ENCODE measurements around the gene GAGE12F.
"Not testable (repeated sequence)": the region's sequence is repeated elsewhere in the genome, so short reads cannot be mapped to it uniquely, and the experiment has no call there.

Gene GAGE12F

DNA sequence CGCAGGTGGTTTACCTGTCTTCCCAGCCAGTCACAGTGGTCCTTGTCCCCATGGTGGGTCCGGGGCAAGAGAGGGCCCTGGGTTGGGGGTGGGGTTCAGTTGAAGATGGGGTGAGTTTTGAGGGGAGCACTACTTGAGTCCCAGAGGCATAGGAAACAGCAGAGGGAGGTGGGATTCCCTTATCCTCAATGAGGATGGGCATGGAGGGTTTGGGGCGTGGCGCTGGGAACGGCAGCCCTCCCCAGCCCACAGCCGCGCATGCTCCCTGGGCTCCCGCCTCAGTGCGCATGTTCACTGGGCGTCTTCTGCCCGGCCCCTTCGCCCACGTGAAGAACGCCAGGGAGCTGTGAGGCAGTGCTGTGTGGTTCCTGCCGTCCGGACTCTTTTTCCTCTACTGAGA, 38.1 kb downstream of the GAGE12F start, which contains the start of gene GAGE1:
GAGE1 (plus strand) TSS at position 301 of the 400 bp plus-strand sequence. CDS start 1,155 bp downstream, outside the sequence.
- not testable (repeated sequence) for H2AFZ ChIP-seq; H3K27ac ChIP-seq; H3K4me2 ChIP-seq (ENCODE audit: low read length); H3K9me3 ChIP-seq (ENCODE audit: control insufficient read depth, low read length); H3K4me3 ChIP-seq (ENCODE audit: low read depth, low read length); H3K36me3 ChIP-seq (ENCODE audit: control insufficient read depth, insufficient read depth, low read length); H3K4me1 ChIP-seq; H3K79me2 ChIP-seq; H3K27me3 ChIP-seq (ENCODE audit: control insufficient read depth, insufficient read depth, low read length); H3K9ac ChIP-seq

DNA sequence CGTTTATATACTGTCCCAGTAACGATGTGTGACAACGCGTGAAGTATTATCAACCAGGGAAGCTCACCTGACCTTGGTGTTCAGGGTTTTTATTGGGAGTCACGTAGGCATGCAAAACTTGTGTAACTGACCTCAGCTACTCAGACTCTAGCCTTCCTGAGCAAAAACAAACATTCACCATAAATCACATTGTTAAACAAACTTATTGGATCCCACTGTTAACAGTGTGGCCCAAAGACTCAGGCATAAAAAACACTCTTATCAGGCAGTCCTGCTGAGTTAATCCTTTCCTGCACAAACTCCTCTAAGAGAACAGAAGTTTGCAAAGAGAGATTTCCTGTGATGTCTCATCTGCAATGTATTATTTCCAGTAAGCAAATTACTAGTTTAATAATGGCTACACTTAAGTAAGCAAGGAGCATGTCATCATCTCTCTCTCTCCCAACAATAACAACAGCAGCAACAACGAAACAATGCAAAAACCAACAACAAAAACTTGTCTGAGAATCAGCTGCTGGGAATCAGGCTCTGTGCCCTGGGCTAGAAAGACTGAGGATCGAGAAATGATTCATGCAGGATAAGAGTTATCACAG, 50.2 kb downstream of the GAGE12F start:
- Histone ChIP-seq H3K9me3 (ENCODE audit: control insufficient read depth, low read length) (no peaks in the 10 kb centered on the region), H3K4me2 (ENCODE audit: low read length) (no peak overlapping the region), H3K4me1 (no peaks in the 10 kb centered on the region), H3K27ac (no peak overlapping the region), H3K9ac (no peak overlapping the region), H3K79me2 (no peaks in the 10 kb centered on the region), H3K27me3 (ENCODE audit: control insufficient read depth, insufficient read depth, low read length) (no peaks in the 10 kb centered on the region), H2AFZ (no peak overlapping the region), H3K4me3 (ENCODE audit: low read depth, low read length) (no peak overlapping the region), H3K36me3 (ENCODE audit: control insufficient read depth, insufficient read depth, low read length) (no peaks in the 10 kb centered on the region)
- TF ChIP-seq, protein P1, sequence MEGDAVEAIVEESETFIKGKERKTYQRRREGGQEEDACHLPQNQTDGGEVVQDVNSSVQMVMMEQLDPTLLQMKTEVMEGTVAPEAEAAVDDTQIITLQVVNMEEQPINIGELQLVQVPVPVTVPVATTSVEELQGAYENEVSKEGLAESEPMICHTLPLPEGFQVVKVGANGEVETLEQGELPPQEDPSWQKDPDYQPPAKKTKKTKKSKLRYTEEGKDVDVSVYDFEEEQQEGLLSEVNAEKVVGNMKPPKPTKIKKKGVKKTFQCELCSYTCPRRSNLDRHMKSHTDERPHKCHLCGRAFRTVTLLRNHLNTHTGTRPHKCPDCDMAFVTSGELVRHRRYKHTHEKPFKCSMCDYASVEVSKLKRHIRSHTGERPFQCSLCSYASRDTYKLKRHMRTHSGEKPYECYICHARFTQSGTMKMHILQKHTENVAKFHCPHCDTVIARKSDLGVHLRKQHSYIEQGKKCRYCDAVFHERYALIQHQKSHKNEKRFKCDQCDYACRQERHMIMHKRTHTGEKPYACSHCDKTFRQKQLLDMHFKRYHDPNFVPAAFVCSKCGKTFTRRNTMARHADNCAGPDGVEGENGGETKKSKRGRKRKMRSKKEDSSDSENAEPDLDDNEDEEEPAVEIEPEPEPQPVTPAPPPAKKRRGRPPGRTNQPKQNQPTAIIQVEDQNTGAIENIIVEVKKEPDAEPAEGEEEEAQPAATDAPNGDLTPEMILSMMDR (IDR thresholded peaks at IDR 0.05): no peak
